ENCODE measurements around the gene NR3C1.

The NR3C1 gene

GRCh38 chr5:143350751-143351602 lies 52.5 kb downstream of the NR3C1 start:
- Histone ChIP-seq H3K9ac (ENCODE audit: low read depth, low read length, poor library complexity, severe bottlenecking) (no peak overlapping the region), H3K9me3 (ENCODE audit: insufficient read depth, low read depth, low read length) (no peaks in the 10 kb centered on the region), H2AFZ (ENCODE audit: low read length) (no peak overlapping the region), H3F3A (ENCODE audit: low read depth) (no peaks in the 10 kb centered on the region), H3K4me3 (ENCODE audit: low read length, poor library complexity, severe bottlenecking) (no peak overlapping the region), H3K4me2 (ENCODE audit: low read depth, low read length, poor library complexity, severe bottlenecking) (no peak overlapping the region), H3K27me3 (ENCODE audit: insufficient read depth, low read length, poor library complexity, severe bottlenecking) (no peaks in the 10 kb centered on the region), H3K4me1 (ENCODE audit: insufficient read depth, low read length, poor library complexity, severe bottlenecking) (peaks cover 34% of the 10 kb centered on the region), H3K9me2 (replicated peaks; ENCODE audit: low read depth, low read length) (no peaks in the 10 kb centered on the region), H4K20me1 (ENCODE audit: insufficient read depth, low read length, poor library complexity, severe bottlenecking) (peaks cover 6% of the 10 kb centered on the region), H3K79me2 (ENCODE audit: insufficient read depth, low read length) (peaks cover 77% of the 10 kb centered on the region; the same call in 1 of the 2 replicates), H3K36me3 (ENCODE audit: insufficient read depth, low read length) (0 out of 2 replicates have a peak, but pooled peaks cover 5% of the 10 kb centered on the region)
- TF ChIP-seq CTCF (conservative IDR thresholded peaks at IDR 0.05; ENCODE audit: low read length) (no peak), EZH2phosphoT487 (IDR thresholded peaks at IDR 0.05; ENCODE audit: borderline replicate concordance) (no peak)

GRCh38 chr5:143350341-143350740 lies 53.1 kb downstream of the NR3C1 start:
- Histone ChIP-seq H3K4me1 (ENCODE audit: insufficient read depth, low read length, poor library complexity, severe bottlenecking) (peaks cover 29% of the 10 kb centered on the region), H3K4me2 (ENCODE audit: low read depth, low read length, poor library complexity, severe bottlenecking) (no peak overlapping the region)

GRCh38 chr5:143349177-143349576 lies 54.3 kb downstream of the NR3C1 start:
- Histone ChIP-seq H3K4me2 (ENCODE audit: low read depth, low read length, poor library complexity, severe bottlenecking) (no peak overlapping the region), H3F3A (ENCODE audit: low read depth) (no peaks in the 10 kb centered on the region)

More at GRCh38 chr5:143350341-143350740, 53.1 kb downstream of the NR3C1 start:
- Histone ChIP-seq H3K36me3 (ENCODE audit: insufficient read depth, low read length) (0 out of 2 replicates have a peak, but pooled peaks cover 5% of the 10 kb centered on the region), H3K9me2 (replicated peaks; ENCODE audit: low read depth, low read length) (no peaks in the 10 kb centered on the region), H3K79me2 (ENCODE audit: insufficient read depth, low read length) (peaks cover 74% of the 10 kb centered on the region; the same call in 1 of the 2 replicates), H4K20me1 (ENCODE audit: insufficient read depth, low read length, poor library complexity, severe bottlenecking) (peaks cover 6% of the 10 kb centered on the region), H3K9ac (ENCODE audit: low read depth, low read length, poor library complexity, severe bottlenecking) (no peak overlapping the region), H3K4me3 (ENCODE audit: low read length, poor library complexity, severe bottlenecking) (no peak overlapping the region), H3K9me3 (ENCODE audit: insufficient read depth, low read depth, low read length) (no peaks in the 10 kb centered on the region), H3K27me3 (ENCODE audit: insufficient read depth, low read length, poor library complexity, severe bottlenecking) (no peaks in the 10 kb centered on the region), H2AFZ (ENCODE audit: low read length) (no peak overlapping the region), H3F3A (ENCODE audit: low read depth) (no peaks in the 10 kb centered on the region)
- TF ChIP-seq CTCF (conservative IDR thresholded peaks at IDR 0.05; ENCODE audit: low read length), result no peak
- no peak for TF ChIP-seq EZH2phosphoT487 (IDR thresholded peaks at IDR 0.05; ENCODE audit: borderline replicate concordance)

More at GRCh38 chr5:143349177-143349576, 54.3 kb downstream of the NR3C1 start:
- Histone ChIP-seq H3K9ac (ENCODE audit: low read depth, low read length, poor library complexity, severe bottlenecking) (no peak overlapping the region), H3K9me3 (ENCODE audit: insufficient read depth, low read depth, low read length) (no peaks in the 10 kb centered on the region), H3K4me3 (ENCODE audit: low read length, poor library complexity, severe bottlenecking) (no peak overlapping the region), H4K20me1 (ENCODE audit: insufficient read depth, low read length, poor library complexity, severe bottlenecking) (peaks cover 6% of the 10 kb centered on the region), H3K4me1 (ENCODE audit: insufficient read depth, low read length, poor library complexity, severe bottlenecking) (peaks cover 29% of the 10 kb centered on the region), H3K27me3 (ENCODE audit: insufficient read depth, low read length, poor library complexity, severe bottlenecking) (no peaks in the 10 kb centered on the region), H2AFZ (ENCODE audit: low read length) (no peak overlapping the region), H3K36me3 (ENCODE audit: insufficient read depth, low read length) (0 out of 2 replicates have a peak, but pooled peaks cover 5% of the 10 kb centered on the region), H3K79me2 (ENCODE audit: insufficient read depth, low read length) (peaks cover 70% of the 10 kb centered on the region; the same call in 1 of the 2 replicates), H3K9me2 (replicated peaks; ENCODE audit: low read depth, low read length) (no peaks in the 10 kb centered on the region)
- no peak for TF ChIP-seq EZH2phosphoT487 (IDR thresholded peaks at IDR 0.05; ENCODE audit: borderline replicate concordance)
- TF ChIP-seq CTCF (conservative IDR thresholded peaks at IDR 0.05; ENCODE audit: low read length), result no peak

Data from Loucy (cell line).